NCI-H2227 treated with DMSO at 0.1 percent for 48 hours (cell line): ENCODE results near the gene SPC25.
"Not testable (repeated sequence)": the region's sequence is repeated elsewhere in the genome, so short reads cannot be mapped to it uniquely, and the experiment has no call there.

ENCODE experiments used
- DNase-seq: peaks from one replicate; lab custom pipeline; 2025; lab: John Stamatoyannopoulos, UW

SPC25 gene

GRCh38 chr2:168890006-168890782 lies at the start of gene SPC25:
Gene SPC25 (minus strand): TSS chr2:168890430. CDS start chr2:168889519, 911 bp downstream.
- peak; percentile 99 for DNase-seq

- no peak for DNase-seq
These were observed 49.7 kb upstream of the SPC25 start for GRCh38 chr2:168939918-168940317.

- no peak for DNase-seq
These were observed 48.8 kb upstream of the SPC25 start for GRCh38 chr2:168939061-168939460.

GRCh38 chr2:168935810-168936581 lies 45.8 kb upstream of the SPC25 start:
- DNase-seq = no peak

GRCh38 chr2:168934826-168935225 lies 44.6 kb upstream of the SPC25 start:
- DNase-seq = no peak

GRCh38 chr2:168932174-168932573 lies 41.9 kb upstream of the SPC25 start:
- DNase-seq = not testable (repeated sequence)

- no peak for DNase-seq
These were observed 40.0 kb upstream of the SPC25 start for GRCh38 chr2:168930242-168930641.

GRCh38 chr2:168929031-168929430 lies 38.8 kb upstream of the SPC25 start:
- DNase-seq = no peak

GRCh38 chr2:168928113-168928831 lies 38.0 kb upstream of the SPC25 start:
- no peak for DNase-seq

GRCh38 chr2:168926621-168927386 lies 36.6 kb upstream of the SPC25 start:
- DNase-seq = no peak

- DNase-seq = peak; percentile 69
These were observed 30.4 kb upstream of the SPC25 start for GRCh38 chr2:168920504-168921157.

- DNase-seq = no peak
These were observed 26.1 kb upstream of the SPC25 start for GRCh38 chr2:168916331-168916675.

GRCh38 chr2:168915441-168916330 lies 25.5 kb upstream of the SPC25 start:
- no peak for DNase-seq

GRCh38 chr2:168913495-168913894 lies 23.3 kb upstream of the SPC25 start:
- DNase-seq = peak; percentile 75

- DNase-seq = peak; percentile 77
These were observed 22.7 kb upstream of the SPC25 start for GRCh38 chr2:168912901-168913369.

GRCh38 chr2:168912466-168912865 lies 22.2 kb upstream of the SPC25 start:
- peak; percentile 75 for DNase-seq

- peak; percentile 94 for DNase-seq
These were observed 20.1 kb upstream of the SPC25 start for GRCh38 chr2:168910330-168910729.

- no peak for DNase-seq
These were observed 17.9 kb upstream of the SPC25 start for GRCh38 chr2:168907940-168908662.

GRCh38 chr2:168904358-168904757 lies 14.1 kb upstream of the SPC25 start:
- no peak for DNase-seq

- DNase-seq = no peak
These were observed 13.7 kb upstream of the SPC25 start for GRCh38 chr2:168903888-168904287.
